ENCODE data around the gene CCRL2. TPM values are rescaled to one million over a fixed set of nuclear protein-coding genes. Genes with fewer than 3 reads are reported as not detected.
A peak's percentile ranks its signal among the peaks of the same experiment; 100 is the strongest.

Gene CCRL2
- total and polyA plus RNA-seq, 9 of the 15 experiments (the other 6 are each of a cell fraction or from before 2014, with no cell fraction given), result 3.4 to 5.7 (median 4.0) TPM

DNA sequence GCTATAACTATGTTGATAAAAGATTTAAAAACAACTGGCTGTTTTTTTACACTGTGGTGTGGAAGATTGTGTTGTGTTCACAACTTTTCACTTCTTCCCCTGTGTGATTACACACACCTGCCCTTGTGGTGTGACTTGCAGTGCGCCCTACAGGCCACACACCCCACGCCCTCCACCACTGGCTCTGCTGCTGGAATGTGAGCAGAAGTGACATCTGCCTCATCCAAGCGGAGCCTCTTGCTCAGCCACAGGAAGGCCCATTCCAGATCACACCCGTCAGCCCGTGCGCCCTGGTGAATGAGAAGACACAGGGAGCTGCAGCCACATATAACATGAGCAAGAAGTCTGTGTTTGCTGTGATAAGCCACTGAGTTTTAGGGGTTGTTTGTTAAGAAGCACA is 46.2 kb upstream of the CCRL2 start:
- ChIA-PET POLR2A (interaction anchor here (1.5 kb wide), 1 partner anchor 9 kb away, joined by 7 read pairs; no protein-coding TSS in a partner anchor), CTCF (ENCODE audit: low intra/inter-chr PET ratio) (no interaction called here)
- no peak overlapping the region for H3K9ac ChIP-seq (ENCODE audit: insufficient read depth in 1 of 2, low read depth in 2 of 2, low read length in 2 of 2)
- H4K20me1 ChIP-seq (replicated peaks; ENCODE audit: control insufficient read depth, insufficient read depth, low read length), result no peaks in the 10 kb centered on the region
- no peaks in the 10 kb centered on the region for H3K36me3 ChIP-seq (ENCODE audit: control insufficient read depth, insufficient read depth, low read length)
- ATAC-seq (peak; percentile 63; the same call in 2 of the 3 replicates), FAIRE-seq (no peak), DNase-seq (ENCODE audit: extremely low read depth in 1 of 4, low spot score in 3 of 4) (no peak)
- in situ Hi-C loops (cut with MboI), result no loop called here
- no peaks in the 10 kb centered on the region for H3K79me2 ChIP-seq (ENCODE audit: control insufficient read depth, insufficient read depth, low read length)
- no peaks in the 10 kb centered on the region for H3K9me3 ChIP-seq (replicated peaks; ENCODE audit: control insufficient read depth, insufficient read depth, low read depth, low read length)
- no peak for TF ChIP-seq TSC22D4 (tag; IDR thresholded peaks at IDR 0.05)
- TF ChIP-seq RBBP5 (IDR thresholded peaks at IDR 0.05; ENCODE audit: borderline replicate concordance, insufficient read depth, low read length, poor library complexity, severe bottlenecking), result no peak
- no peak for TF ChIP-seq NFRKB (IDR thresholded peaks at IDR 0.05; ENCODE audit: low read depth)
- no peak for TF ChIP-seq ELF1 (tag; IDR thresholded peaks at IDR 0.05)
- no peak for TF ChIP-seq PYGO2 (tag; IDR thresholded peaks at IDR 0.05)
- no peak for TF ChIP-seq CREB5 (CRISPR knock-in tag; IDR thresholded peaks at IDR 0.05)
- no peak for TF ChIP-seq NFXL1 (CRISPR knock-in tag; IDR thresholded peaks at IDR 0.05)
- TF ChIP-seq FOXA3 (CRISPR knock-in tag; conservative IDR thresholded peaks at IDR 0.05 in 1 of 2, IDR thresholded peaks at IDR 0.05 in 1 of 2), result no peak
- no peak for TF ChIP-seq ZSCAN29 (IDR thresholded peaks at IDR 0.05)
- no peak for TF ChIP-seq CHD4 (IDR thresholded peaks at IDR 0.05; ENCODE audit: insufficient read depth, insufficient replicate concordance, low read depth, low read length, poor library complexity, severe bottlenecking)
- TF ChIP-seq FOXM1 (IDR thresholded peaks at IDR 0.05; ENCODE audit: low read depth), result no peak
- TF ChIP-seq FOXM1 (CRISPR knock-in tag; IDR thresholded peaks at IDR 0.05; ENCODE audit: low read depth), result no peak
- no peak for TF ChIP-seq HMG20B (CRISPR knock-in tag; IDR thresholded peaks at IDR 0.05)
- no peak for TF ChIP-seq TCF3 (CRISPR knock-in tag; IDR thresholded peaks at IDR 0.05)
- no peak for TF ChIP-seq BHLHE40 (IDR thresholded peaks at IDR 0.05; ENCODE audit: low read length)
- TF ChIP-seq ZKSCAN1 (IDR thresholded peaks at IDR 0.05; ENCODE audit: low read depth, low read length), result no peak
- no peak for TF ChIP-seq ZNF778 (CRISPR knock-in tag; IDR thresholded peaks at IDR 0.05)
- TF ChIP-seq ARHGAP35 (IDR thresholded peaks at IDR 0.05; ENCODE audit: partially characterized antibody), result no peak
- TF ChIP-seq ELF4 (CRISPR knock-in tag; IDR thresholded peaks at IDR 0.05), result no peak
- no peak overlapping the region for H3K4me2 ChIP-seq (ENCODE audit: insufficient read depth, low read length)
- H3K4me3 ChIP-seq, result no peak overlapping the region
- H3K27ac ChIP-seq (ENCODE audit: extremely low read depth, low read depth, low read length), result no peak overlapping the region
- BruUV-seq (replicated peaks), result no TSS peak
- no peaks in the 10 kb centered on the region for H3K9me1 ChIP-seq (ENCODE audit: control insufficient read depth, insufficient read depth, low read length)
- intact Hi-C loops (cut with micrococcal nuclease), result no loop called here
- WGBS (ENCODE audit: insufficient coverage, low coverage, missing lambda C conversion rate), result 1% methylated on average over 6 of the region's 6 CpGs
- no peaks in the 10 kb centered on the region for H3K4me1 ChIP-seq (replicated peaks in 1 of 2; ENCODE audit: control insufficient read depth in 2 of 2, insufficient read depth in 2 of 2, low read length in 2 of 2)
- peaks cover 21 to 45% of the 10 kb centered on the region in 2 experiments; a peak in 4 of 5 replicates for H3K27me3 ChIP-seq (ENCODE audit: control insufficient read depth in 2 of 2, insufficient read depth in 2 of 2, low read length in 2 of 2)
- no peak overlapping the region for H2AFZ ChIP-seq (ENCODE audit: low read depth, low read length)
